Measurements from ENCODE around the gene PRPF40A. TPM values are rescaled to one million over a fixed set of nuclear protein-coding genes. Genes with fewer than 3 reads are reported as not detected.

PRPF40A gene
- total RNA-seq, 1 experiment from 2014 or later: 321 TPM

Other genes starting within 250 kb of the PRPF40A start
- 29.2 and 39.0 TPM in 2 replicates for gene ARL6IP6, start 1.2 kb upstream of the PRPF40A start, total RNA-seq (2014; rRNA removed; shearing (Covaris generic))

All from G401 (cell line).